Activated naive CD8-positive, alpha-beta T cell treated with anti-CD3 and anti-CD28 coated beads for 36 hours (primary cell): ENCODE measurements around the gene TK2. TPM values are rescaled to one million over a fixed set of nuclear protein-coding genes. Genes with fewer than 3 reads are reported as not detected.

Source experiments
- DNase-seq: peaks from one replicate; pipeline ENCODE4 v3.0.0; 2021
- H3K27ac Mint-ChIP-seq: one replicate; pipeline ENCODE4 v1.8.0; 2022; ENCODE audit warnings: mild to moderate bottlenecking, moderate library complexity, mixed read lengths
- H3K27me3 Mint-ChIP-seq: one replicate; pipeline ENCODE4 v1.8.0; 2022; ENCODE audit warnings: mild to moderate bottlenecking, mixed read lengths
- H3K36me3 Mint-ChIP-seq: one replicate; pipeline ENCODE4 v1.8.0; 2021; ENCODE audit warnings: mild to moderate bottlenecking, mixed read lengths
- H3K4me1 Mint-ChIP-seq: one replicate; pipeline ENCODE4 v1.8.0; 2021; ENCODE audit warnings: mixed read lengths
- H3K4me3 Mint-ChIP-seq: one replicate; pipeline ENCODE4 v1.8.0; 2022; ENCODE audit warnings: mild to moderate bottlenecking, moderate library complexity, mixed read lengths
- H3K9me3 Mint-ChIP-seq: one replicate; pipeline ENCODE4 v1.8.0; 2022; ENCODE audit warnings: mixed read lengths
- total RNA-seq, 2 experiments: library from RNA; stranded (reverse); gene quantifications; one replicate each; pipeline ENCODE4 v1.2.3, GENCODE V29; 2021

The TK2 gene
- total RNA-seq, 2 experiments from 2014 or later, result 5.6 to 6.9 TPM

DNA sequence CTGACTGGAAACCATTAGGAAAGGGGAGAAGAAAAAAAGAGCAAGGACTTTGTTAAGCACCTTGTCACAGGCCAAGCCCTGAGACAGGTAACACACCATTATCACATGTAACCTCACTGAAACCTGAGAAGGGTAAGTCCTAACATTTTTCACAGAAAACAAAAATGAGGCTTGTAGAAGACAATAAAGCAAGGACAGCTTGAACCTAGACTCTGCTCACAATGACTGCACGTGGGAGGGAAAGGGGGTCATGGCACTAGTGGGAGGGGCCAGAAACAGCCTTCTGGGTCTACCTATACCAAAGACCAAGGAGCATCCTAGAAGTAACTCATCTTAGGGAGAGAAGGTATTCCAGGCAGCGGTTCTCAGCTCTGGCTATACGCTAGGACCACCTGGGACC, 7.5 kb downstream of the TK2 start:
- H3K9me3 Mint-ChIP-seq, result no peaks in the 10 kb centered on the region

GRCh38 chr16:66541388-66542355, 8.2 kb downstream of the TK2 start:
- Mint-ChIP-seq H3K27me3 (no peaks in the 10 kb centered on the region), H3K9me3 (no peaks in the 10 kb centered on the region), H3K27ac (no peak overlapping the region), H3K4me1 (peaks cover 17% of the 10 kb centered on the region), H3K36me3 (peaks cover 2% of the 10 kb centered on the region), H3K4me3 (no peak overlapping the region)
- no peak for DNase-seq

More for the DNA sequence above, 7.5 kb downstream of the TK2 start:
- Mint-ChIP-seq H3K27ac (no peak overlapping the region), H3K36me3 (peaks cover 2% of the 10 kb centered on the region), H3K4me1 (peaks cover 17% of the 10 kb centered on the region), H3K27me3 (no peaks in the 10 kb centered on the region), H3K4me3 (no peak overlapping the region)
- DNase-seq, result no peak

GRCh38 chr16:66539623-66540469, 10.1 kb downstream of the TK2 start:
- Mint-ChIP-seq H3K9me3 (no peaks in the 10 kb centered on the region), H3K4me3 (no peak overlapping the region), H3K4me1 (peaks cover 15% of the 10 kb centered on the region), H3K27ac (no peak overlapping the region), H3K27me3 (no peaks in the 10 kb centered on the region), H3K36me3 (peaks cover 2% of the 10 kb centered on the region)
- DNase-seq, result no peak

GRCh38 chr16:66538910-66539309, 11.0 kb downstream of the TK2 start:
- Mint-ChIP-seq H3K27me3 (no peaks in the 10 kb centered on the region), H3K4me3 (no peak overlapping the region), H3K9me3 (no peaks in the 10 kb centered on the region), H3K4me1 (peaks cover 7% of the 10 kb centered on the region), H3K36me3 (peaks cover 2% of the 10 kb centered on the region), H3K27ac (no peak overlapping the region)
- no peak for DNase-seq

- Mint-ChIP-seq H3K36me3 (peaks cover 2% of the 10 kb centered on the region), H3K9me3 (no peaks in the 10 kb centered on the region), H3K27me3 (no peaks in the 10 kb centered on the region), H3K27ac (no peak overlapping the region), H3K4me1 (peaks cover 6% of the 10 kb centered on the region), H3K4me3 (no peak overlapping the region)
- no peak for DNase-seq
Measured at GRCh38 chr16:66537236-66537635, 12.7 kb downstream of the TK2 start.

DNA sequence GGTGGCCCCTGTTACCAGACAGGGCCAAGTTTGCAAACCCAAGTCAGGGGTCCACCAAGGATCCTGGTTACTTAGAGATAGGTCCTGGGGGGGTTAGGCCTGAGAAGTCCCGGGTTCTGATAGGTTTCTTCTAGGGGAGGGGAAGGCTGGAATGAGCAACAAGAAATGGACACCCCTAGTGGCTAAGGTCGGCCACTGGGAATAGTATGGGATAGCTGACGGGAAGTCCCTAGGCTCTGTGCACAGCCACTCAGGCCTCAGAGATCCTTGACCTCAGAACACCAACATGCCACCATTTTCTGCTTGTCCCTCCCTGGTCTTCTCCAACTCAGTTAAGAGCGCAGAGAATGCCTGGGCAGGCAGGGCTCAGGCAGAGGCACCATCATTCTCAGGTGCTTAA, 13.4 kb downstream of the TK2 start:
- H3K9me3 Mint-ChIP-seq, result no peaks in the 10 kb centered on the region
- peaks cover 2% of the 10 kb centered on the region for H3K36me3 Mint-ChIP-seq
- DNase-seq, result no peak
- H3K4me1 Mint-ChIP-seq, result peaks cover 7% of the 10 kb centered on the region
- no peak overlapping the region for H3K27ac Mint-ChIP-seq
- no peak overlapping the region for H3K4me3 Mint-ChIP-seq
- no peaks in the 10 kb centered on the region for H3K27me3 Mint-ChIP-seq

GRCh38 chr16:66534376-66534799, 15.5 kb downstream of the TK2 start:
- peaks cover 3% of the 10 kb centered on the region for H3K36me3 Mint-ChIP-seq
- no peak for DNase-seq
- H3K27ac Mint-ChIP-seq, result no peak overlapping the region
- H3K4me1 Mint-ChIP-seq, result peaks cover 9% of the 10 kb centered on the region
- no peak overlapping the region for H3K4me3 Mint-ChIP-seq
- H3K9me3 Mint-ChIP-seq, result no peaks in the 10 kb centered on the region
- no peaks in the 10 kb centered on the region for H3K27me3 Mint-ChIP-seq

DNA sequence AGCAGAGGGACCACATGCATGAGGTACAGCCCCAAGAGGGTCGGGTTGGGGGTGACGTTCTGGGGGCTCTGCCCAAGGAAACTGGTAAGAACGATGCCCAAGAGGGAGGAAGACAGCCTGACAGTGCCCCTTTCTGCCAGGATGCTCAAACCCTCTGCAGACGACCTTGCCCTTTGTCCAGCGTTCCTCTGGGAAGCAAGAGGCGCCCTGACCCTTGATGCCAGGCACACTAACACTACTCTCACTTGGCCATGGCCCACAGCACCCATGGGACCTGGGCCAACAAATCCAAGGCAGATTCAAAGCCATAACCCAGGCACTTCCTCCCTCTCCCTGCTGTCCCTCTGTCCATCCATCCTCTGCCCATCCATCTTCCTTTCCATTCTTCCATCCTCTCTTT, 20.4 kb downstream of the TK2 start:
- peaks cover 23% of the 10 kb centered on the region for H3K4me1 Mint-ChIP-seq
- H3K36me3 Mint-ChIP-seq, result peaks cover 3% of the 10 kb centered on the region
- H3K27ac Mint-ChIP-seq, result no peak overlapping the region
- no peaks in the 10 kb centered on the region for H3K9me3 Mint-ChIP-seq
- H3K27me3 Mint-ChIP-seq, result no peaks in the 10 kb centered on the region
- no peak for DNase-seq
- no peak overlapping the region for H3K4me3 Mint-ChIP-seq

- DNase-seq, result no peak
- H3K4me3 Mint-ChIP-seq, result no peak overlapping the region
- peaks cover 6% of the 10 kb centered on the region for H3K36me3 Mint-ChIP-seq
- peaks cover 33% of the 10 kb centered on the region for H3K4me1 Mint-ChIP-seq
- H3K27ac Mint-ChIP-seq, result no peak overlapping the region
- no peaks in the 10 kb centered on the region for H3K9me3 Mint-ChIP-seq
- H3K27me3 Mint-ChIP-seq, result no peaks in the 10 kb centered on the region
Measured at GRCh38 chr16:66528294-66528693, 21.6 kb downstream of the TK2 start.

DNA sequence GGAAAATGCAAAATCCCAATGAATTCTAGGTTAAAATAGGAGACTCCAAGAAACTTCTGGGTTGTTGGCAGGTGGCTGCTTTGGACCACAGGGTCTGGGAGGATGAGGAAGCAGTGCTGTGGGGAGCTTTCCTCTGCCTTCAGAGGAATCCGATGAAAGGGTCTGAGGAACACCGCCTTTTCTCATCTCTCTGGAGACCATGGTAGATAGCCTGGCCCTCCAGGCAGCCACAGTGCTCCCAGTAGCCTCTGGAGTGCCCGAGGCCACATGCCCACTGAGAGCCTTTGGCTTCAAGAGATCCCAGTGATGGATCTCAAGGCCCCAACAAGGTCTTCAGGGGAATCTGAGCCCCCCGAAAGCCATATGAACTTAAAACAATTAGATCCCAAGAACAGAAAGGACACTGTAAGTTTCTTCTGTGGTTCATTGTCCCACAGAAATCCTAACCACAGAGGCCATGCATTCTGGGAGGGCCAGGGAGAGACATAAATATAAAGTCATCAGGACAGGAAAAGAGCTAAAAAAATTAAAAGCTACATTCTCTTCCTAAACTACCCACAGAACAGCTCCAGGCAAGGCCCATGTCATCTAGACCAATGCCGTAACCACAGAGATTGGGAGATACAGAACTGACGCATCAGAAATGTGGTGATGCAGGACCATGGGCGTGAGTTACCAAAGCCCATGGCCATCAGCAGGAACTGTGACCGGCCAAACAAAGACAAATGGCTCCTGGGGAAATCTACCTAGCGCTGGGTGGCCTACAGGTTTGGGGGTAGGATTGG, 24.3 kb downstream of the TK2 start:
- Mint-ChIP-seq H3K27me3 (no peaks in the 10 kb centered on the region), H3K36me3 (peaks cover 8% of the 10 kb centered on the region), H3K9me3 (no peaks in the 10 kb centered on the region), H3K4me3 (no peak overlapping the region), H3K4me1 (peaks cover 58% of the 10 kb centered on the region), H3K27ac (no peak overlapping the region)
- DNase-seq, result no peak

DNA sequence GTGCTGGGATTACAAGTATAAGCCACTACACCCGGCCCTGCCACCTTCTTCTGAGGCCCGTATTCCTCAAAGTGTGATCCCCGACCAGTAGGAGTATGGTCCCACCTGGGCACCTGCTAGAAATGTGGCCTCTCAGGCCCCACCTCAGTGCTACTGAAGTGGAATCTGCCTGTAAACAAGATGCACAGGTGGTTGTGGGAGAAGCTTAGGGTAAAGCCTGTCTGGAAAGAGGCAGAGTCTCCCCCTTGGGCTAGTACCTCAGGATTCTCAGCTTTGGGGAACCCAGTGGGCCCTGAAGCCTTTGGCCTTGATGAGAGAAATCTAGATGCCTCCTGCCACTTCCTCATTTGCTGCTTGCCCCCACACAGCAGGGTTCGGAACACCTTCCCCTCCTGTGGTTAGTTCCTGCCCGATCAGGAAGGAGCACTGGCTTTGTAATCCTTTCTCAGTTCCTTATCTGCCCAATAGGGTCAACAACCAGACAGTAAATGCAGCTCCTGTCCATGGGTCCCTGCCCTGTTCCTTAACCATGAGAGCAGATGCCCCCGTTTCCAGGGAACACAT, 25.2 kb downstream of the TK2 start:
- DNase-seq, result peak; percentile 25
- peak overlapping the region; percentile 39 for H3K27ac Mint-ChIP-seq

GRCh38 chr16:66523861-66524354, 26.0 kb downstream of the TK2 start:
- H3K4me1 Mint-ChIP-seq, result peaks cover 64% of the 10 kb centered on the region
- peak overlapping the region; percentile 67 for H3K4me3 Mint-ChIP-seq
- H3K27ac Mint-ChIP-seq, result peak overlapping the region; percentile 94
- H3K36me3 Mint-ChIP-seq, result peaks cover 7% of the 10 kb centered on the region
- no peaks in the 10 kb centered on the region for H3K27me3 Mint-ChIP-seq
- DNase-seq, result no peak
- H3K9me3 Mint-ChIP-seq, result no peaks in the 10 kb centered on the region

More for the DNA sequence above, 25.2 kb downstream of the TK2 start:
- H3K4me3 Mint-ChIP-seq, result peak overlapping the region; percentile 12
- H3K36me3 Mint-ChIP-seq, result peaks cover 7% of the 10 kb centered on the region
- no peaks in the 10 kb centered on the region for H3K9me3 Mint-ChIP-seq
- no peaks in the 10 kb centered on the region for H3K27me3 Mint-ChIP-seq
- peaks cover 61% of the 10 kb centered on the region for H3K4me1 Mint-ChIP-seq

- H3K36me3 Mint-ChIP-seq, result peaks cover 7% of the 10 kb centered on the region
- peaks cover 65% of the 10 kb centered on the region for H3K4me1 Mint-ChIP-seq
- no peaks in the 10 kb centered on the region for H3K27me3 Mint-ChIP-seq
- no peak for DNase-seq
- peak overlapping the region; percentile 94 for H3K27ac Mint-ChIP-seq
- no peaks in the 10 kb centered on the region for H3K9me3 Mint-ChIP-seq
- H3K4me3 Mint-ChIP-seq, result no peak overlapping the region
Measured at GRCh38 chr16:66522816-66523590, 26.9 kb downstream of the TK2 start.
